ENCODE data around the gene VCP. TPM values are rescaled to one million over a fixed set of nuclear protein-coding genes. Genes with fewer than 3 reads are reported as not detected.

The VCP gene
- total RNA-seq, result 510 and 517 TPM in 2 replicates

GRCh38 chr9:35072461-35073278, at the start of gene VCP:
TSS of gene VCP (minus strand) at chr9:35072625. CDS start at chr9:35072353, 272 bp downstream.

GRCh38 chr9:35115680-35116538, 43.5 kb upstream of the VCP start, which contains the start of gene ATOSB:
TSS of gene ATOSB (minus strand) at chr9:35115862. CDS start at chr9:35108274, 7,588 bp downstream.

GRCh38 chr9:35102769-35103659, 30.6 kb upstream of the VCP start, which contains the start of gene STOML2:
TSS of gene STOML2 (minus strand) at chr9:35103131. CDS start at chr9:35103094, 37 bp downstream.

GRCh38 chr9:35096035-35096849, 23.8 kb upstream of the VCP start, which contains the start of gene PIGO:
TSS of gene PIGO (minus strand) at chr9:35096591. CDS start at chr9:35095565, 1,026 bp downstream.

GRCh38 chr9:35079426-35080341, 7.3 kb upstream of the VCP start, which contains the start of gene FANCG:
TSS of gene FANCG (minus strand) at chr9:35079942. CDS start at chr9:35079524, 418 bp downstream.

Other genes starting within 250 kb of the VCP start
- gene PHF24, start 114.3 kb downstream of the VCP start, total RNA-seq, result not detected in 2 replicates
- 5.8 and 6.5 TPM in 2 replicates for gene DNAJB5, start 82.9 kb downstream of the VCP start, total RNA-seq
- gene FANCG, start 7.3 kb upstream of the VCP start, total RNA-seq, result 18.5 and 25.3 TPM in 2 replicates
- gene PIGO, start 24.0 kb upstream of the VCP start, total RNA-seq, result 7.5 and 11.2 TPM in 2 replicates
- gene STOML2, start 30.5 kb upstream of the VCP start, total RNA-seq, result 296 and 332 TPM in 2 replicates
- 8.8 and 24.4 TPM in 2 replicates for gene ATOSB, start 43.2 kb upstream of the VCP start, total RNA-seq
- gene UNC13B, start 89.4 kb upstream of the VCP start, total RNA-seq, result 24.0 and 34.2 TPM in 2 replicates

Data from epithelial cell of umbilical artery (primary cell).